Keratinocyte (primary cell): ENCODE results near the gene JUP.

Source experiments
- CTCF ChIP-seq, 3 experiments: IDR thresholded peaks in 1 of 3; conservative IDR thresholded peaks in 1 of 3; optimal IDR thresholded peaks in 1 of 3; 2 replicates in 2 of 3; 3 replicates in 1 of 3; pipeline versions ENCODE3 to v1.5.1; 2011; ENCODE audit warnings: low read length in 3 of 3, mild to moderate bottlenecking in 3 of 3, moderate library complexity in 2 of 3, control low read depth in 1 of 3, inconsistent platforms in 1 of 3; ENCODE audit not compliant: insufficient read depth in 2 of 3; ENCODE audit errors: extremely low read depth in 1 of 3
- EZH2 ChIP-seq: IDR thresholded peaks from one replicate; pipeline ENCODE4 v1.6.1; 2012; ENCODE audit warnings: inconsistent platforms, mild to moderate bottlenecking, low read length, moderate library complexity

- no peak for TF ChIP-seq EZH2
- TF ChIP-seq CTCF (optimal IDR thresholded peaks at IDR 0.05 in 1 of 3, IDR thresholded peaks at IDR 0.05 in 1 of 3, conservative IDR thresholded peaks at IDR 0.05 in 1 of 3; ENCODE audit: extremely low read depth in 1 of 3, insufficient read depth in 2 of 3, low read length in 3 of 3) = no peak
These were observed 14.3 kb upstream of the JUP start for GRCh38 chr17:41800601-41801373.
